Stimulated activated CD4-positive, alpha-beta T cell treated with anti-CD3 and anti-CD28 coated beads, Interleukin-4, amount 100 ng/mL, for 24 hours (primary cell): Measurements from ENCODE around the gene SPR.

Experiments
- DNase-seq: peaks from one replicate; pipeline ENCODE4 v3.0.0-alpha.2; 2020

Gene SPR

GRCh38 chr2:72887032-72887739, at the start of gene SPR:
SPR (plus strand) TSS chr2:72887408; CDS start chr2:72887433, 25 bp downstream.
- peak; percentile 68 for DNase-seq

DNA sequence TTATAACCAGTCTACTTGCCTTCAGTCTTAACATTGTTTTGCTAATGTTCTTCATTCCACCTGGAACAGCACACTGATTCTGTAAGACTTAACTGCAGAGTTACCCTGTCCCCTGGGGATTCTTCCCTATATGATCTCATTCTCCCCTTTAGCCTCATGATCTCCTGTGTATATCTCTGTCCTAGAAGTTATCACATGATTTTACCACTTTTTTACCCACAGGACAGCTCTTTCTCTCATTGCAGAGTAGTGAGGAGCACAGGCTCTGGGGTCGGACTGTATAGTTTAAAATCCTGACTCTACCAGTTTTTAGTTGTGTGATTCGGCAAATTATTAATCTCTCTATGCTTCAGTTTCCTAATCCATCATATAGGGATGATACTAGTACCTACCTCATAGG, 47.1 kb upstream of the SPR start:
- DNase-seq: no peak

DNA sequence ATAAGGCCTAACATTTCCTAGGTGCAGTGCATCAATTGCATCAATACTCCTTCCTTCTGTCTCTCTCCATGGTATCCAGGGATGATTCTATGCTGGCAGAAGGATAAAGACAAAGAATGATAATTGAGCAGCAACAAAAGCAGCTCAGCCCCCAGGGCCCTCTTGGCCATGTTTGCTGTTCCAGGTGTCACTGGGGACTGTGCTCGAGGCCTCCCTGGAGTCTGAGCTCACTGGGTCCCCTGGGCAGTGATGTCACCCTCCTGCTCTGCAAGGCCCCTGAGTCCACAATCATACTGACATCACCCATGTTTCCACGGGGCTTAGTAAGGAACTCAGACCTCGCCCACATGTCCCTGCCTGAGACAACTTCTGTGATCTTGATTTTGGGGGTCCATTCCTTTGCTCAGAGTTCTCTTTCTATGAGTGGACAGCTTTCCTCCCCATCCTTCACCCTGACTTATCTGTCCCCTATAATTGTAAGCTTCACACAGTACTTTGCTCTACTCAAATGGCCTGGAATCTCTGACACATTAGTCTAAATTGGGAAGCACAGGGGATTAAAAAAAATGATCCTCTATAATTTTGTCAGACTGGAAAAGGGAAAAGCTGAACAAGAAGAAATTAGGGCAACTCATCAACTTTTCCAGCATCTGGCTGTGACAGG, 45.6 kb upstream of the SPR start:
- no peak for DNase-seq

- DNase-seq: no peak
Observed at GRCh38 chr2:72843301-72843700, 43.9 kb upstream of the SPR start.

GRCh38 chr2:72846171-72847095, 40.8 kb upstream of the SPR start:
- no peak for DNase-seq

- no peak for DNase-seq
Observed at GRCh38 chr2:72847534-72848315, 39.5 kb upstream of the SPR start.

GRCh38 chr2:72848436-72849137, 38.6 kb upstream of the SPR start:
- no peak for DNase-seq

- no peak for DNase-seq
Observed at GRCh38 chr2:72849138-72849462, 38.1 kb upstream of the SPR start.

DNA sequence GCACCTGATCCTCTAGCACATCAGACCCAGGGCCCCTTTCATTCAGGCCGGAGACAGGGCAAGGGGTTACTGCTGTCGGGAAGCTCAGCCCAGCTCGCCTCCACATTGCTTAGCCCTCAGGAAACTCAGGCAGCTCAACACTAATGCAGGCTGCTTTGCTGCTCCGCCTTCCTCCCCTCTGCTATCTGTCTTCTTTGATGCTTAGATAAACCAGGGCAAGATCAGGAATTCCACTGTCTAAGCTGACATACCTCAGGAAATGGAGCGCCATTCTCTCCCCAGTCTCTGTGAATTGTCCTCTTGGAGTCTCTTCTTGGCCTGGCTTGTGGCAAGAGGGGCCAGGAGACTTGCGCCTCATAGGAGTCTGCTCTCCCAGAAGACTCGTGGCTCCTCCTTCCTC, 35.9 kb upstream of the SPR start:
- no peak for DNase-seq

GRCh38 chr2:72859831-72860262, 27.4 kb upstream of the SPR start:
- DNase-seq: peak; percentile 65

DNA sequence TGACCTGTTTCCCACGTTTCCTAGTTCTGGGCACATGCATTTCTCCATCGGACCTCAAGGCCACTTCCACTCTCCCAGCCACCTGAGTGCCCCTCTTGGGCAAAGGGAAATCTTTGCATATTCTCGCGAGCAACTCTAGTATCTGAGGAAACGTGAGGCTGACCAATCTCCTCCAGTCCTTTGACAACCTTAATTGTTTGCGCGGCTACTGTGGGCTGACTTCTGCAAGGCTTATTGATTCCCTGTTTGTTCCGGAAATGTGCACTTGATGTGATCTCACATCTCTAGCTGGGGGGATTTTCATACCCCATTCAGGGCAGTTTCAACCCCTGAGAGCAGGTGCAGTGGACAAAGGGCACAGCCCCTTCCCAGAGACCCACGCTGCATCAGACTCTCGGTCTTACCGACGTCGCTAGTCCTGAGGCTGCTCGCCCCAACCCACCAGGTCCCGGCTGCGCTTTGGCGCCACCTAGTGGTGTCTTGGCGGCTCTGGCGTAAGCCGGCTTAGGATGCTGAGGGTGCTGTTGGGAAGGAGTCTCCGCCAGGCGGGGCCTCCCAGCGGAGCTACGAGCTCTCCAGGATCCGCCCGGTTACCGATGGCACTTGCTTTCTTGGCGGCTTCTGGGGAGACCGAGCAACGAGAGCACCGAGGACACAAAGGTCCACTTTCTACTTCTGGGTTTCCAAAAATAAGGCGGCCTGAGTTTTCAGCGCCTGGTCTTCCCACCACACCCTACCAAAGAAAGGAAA, 24.8 kb upstream of the SPR start:
- DNase-seq: peak; percentile 89

DNA sequence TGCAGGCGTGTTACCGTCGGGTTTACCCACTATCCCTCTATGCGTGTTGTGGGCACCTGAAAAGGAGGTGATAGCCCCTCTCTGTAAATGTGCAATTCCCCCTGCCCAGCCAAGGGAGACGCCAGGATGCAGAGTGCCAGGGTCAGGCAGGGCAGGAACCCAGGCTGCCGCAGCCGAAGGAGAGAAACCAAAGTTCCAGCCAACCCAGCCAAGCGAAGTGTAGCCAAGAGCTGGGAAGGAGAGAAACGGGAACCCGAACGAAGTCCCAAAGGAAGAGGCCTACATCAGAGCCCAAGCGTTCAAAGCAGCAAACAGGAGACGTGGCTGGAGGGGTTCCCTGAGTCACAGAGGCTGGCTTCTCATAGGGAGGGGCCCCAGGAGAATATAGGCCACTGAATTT, 24.2 kb upstream of the SPR start:
- DNase-seq: no peak

DNA sequence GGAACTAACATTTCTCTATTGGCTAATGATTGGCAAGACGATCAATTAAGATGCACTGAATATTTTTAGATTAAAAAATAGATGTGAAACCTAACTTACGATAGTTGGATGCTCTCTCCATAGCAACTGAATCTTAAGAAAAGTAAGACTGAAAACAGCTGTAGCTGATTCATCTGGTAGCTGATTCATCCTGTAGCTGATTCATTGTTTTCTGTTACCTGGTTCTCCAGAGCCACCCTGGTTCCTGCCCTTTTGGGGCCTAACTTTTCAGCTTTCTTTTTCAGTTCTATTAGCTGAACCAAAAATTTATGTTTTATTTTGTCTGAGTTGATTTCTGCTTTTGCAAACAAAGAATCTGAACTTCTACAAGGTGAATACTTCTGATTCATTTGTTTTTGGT, 22.7 kb upstream of the SPR start:
- DNase-seq: peak; percentile 50

DNA sequence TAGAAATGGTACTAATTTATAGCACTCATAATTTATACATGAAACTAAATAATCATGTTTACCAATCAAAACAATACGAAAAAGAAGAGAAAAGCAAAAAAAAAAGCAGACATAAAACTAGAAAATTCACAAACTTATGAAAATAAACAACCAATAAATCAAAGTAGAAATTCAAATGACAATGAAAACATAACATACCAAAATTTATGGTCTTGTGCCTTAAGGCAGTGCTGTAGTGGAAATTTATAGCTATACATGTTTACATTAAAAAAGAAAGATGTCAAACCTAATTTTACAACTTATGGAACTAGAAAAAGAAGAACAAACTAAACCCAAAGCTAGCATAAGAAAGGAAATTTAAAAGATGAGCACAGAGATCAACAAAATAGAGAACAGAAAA, 16.1 kb upstream of the SPR start:
- DNase-seq: no peak

DNA sequence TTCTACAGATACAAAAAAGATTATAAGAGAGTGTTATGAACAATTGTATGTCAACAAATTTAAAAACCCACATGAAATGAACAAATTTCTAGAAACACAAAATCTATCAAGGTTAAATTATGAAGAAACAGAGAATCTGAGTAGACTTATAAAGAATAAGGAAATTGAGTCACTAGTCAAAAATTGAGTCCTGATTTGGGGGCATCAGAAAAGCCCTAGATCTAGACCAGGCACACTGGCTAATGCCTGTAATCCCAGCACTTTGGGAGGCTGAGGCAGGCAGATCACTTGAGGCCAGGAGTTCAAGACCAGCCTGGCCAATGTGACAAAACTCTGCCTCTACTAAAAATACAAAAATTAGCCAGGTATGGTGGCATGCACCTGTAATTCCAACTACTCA, 15.3 kb upstream of the SPR start:
- DNase-seq: no peak

DNA sequence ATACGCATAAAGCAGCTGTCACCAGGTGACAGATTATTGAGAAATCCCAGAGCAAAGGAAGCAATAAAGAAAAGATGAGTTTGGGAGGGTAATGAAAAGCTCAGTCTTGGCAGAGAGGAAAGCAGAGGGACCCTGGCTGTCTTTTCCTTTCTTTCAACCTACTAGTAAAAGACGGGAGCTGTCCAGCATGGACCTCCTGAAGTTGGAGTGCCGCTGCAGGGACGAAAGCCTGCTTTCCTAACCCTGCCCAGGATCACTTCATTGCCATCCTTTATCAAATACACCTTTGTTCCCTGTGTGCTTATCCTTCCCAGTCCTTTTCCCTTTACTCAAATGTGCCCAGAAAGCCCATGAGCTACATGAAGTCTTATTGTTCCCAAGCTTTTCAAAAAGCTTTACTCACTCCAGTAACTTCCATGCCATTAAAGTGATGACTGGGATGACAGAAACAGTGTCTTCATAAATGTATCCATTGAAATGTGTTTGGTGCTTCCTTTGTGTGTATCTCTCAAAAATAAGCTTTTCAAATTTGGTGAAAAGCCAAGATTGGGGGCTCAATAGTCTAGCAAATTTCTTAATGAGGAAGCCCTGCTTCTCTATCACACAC, 3.7 kb upstream of the SPR start:
- peak; percentile 26 for DNase-seq

DNA sequence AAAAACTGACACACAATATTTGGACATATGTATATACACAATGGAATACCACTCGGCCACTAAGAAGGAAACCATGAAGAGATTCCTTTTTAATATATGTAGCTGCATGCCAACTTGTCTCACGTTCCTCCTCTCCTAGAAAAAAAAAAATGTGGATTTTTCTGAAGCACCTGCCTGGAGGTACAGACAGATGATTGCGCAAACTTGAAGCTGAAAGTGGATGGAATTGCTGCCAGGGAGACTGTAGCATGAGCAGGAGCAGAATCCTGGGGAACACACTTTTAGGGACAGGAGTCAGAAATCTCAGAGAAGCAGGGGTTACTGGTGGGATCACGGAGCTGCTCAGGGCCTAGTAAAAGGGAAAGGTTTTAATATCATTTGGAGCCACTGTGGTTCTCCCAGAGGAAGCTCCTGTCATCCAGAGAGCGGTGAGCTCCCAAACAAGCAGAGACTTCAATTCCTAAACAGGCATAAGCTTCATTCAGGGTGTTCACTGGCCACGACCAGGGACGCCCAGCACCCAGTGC, 640 bp upstream of the SPR start:
- no peak for DNase-seq

DNA sequence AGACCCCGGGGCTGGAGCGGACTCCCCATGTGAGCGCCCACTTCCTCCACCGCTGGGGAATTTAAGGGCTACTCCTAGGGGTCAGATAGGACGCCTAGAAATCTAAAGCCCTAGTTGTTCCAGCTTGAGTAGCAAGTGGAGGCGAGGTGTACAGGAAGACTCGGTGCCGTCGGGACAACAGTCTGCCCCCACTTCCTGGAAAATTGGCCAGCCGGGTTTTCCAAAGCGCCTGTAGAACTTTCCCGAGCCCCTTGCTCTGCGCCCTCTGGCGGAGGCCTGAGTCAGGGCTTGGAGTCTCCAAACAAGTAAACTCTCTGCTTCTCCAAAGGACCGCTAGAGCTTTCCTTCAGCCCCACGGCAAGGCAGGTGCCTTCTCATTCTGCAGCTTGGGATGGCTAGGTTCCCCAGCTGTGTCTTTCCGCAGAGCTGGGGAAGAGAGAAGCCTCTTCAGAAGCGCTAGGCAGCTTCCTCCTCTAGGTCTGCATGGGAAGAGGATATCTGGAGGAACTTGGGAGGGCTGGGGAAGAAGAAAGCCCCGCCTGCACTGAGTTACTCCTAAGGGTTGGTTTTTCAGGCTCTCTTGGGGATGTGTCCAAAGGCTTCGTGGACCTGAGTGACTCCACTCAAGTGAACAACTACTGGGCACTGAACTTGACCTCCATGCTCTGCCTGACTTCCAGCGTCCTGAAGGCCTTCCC, 681 bp downstream of the SPR start:
- peak; percentile 69 for DNase-seq

DNA sequence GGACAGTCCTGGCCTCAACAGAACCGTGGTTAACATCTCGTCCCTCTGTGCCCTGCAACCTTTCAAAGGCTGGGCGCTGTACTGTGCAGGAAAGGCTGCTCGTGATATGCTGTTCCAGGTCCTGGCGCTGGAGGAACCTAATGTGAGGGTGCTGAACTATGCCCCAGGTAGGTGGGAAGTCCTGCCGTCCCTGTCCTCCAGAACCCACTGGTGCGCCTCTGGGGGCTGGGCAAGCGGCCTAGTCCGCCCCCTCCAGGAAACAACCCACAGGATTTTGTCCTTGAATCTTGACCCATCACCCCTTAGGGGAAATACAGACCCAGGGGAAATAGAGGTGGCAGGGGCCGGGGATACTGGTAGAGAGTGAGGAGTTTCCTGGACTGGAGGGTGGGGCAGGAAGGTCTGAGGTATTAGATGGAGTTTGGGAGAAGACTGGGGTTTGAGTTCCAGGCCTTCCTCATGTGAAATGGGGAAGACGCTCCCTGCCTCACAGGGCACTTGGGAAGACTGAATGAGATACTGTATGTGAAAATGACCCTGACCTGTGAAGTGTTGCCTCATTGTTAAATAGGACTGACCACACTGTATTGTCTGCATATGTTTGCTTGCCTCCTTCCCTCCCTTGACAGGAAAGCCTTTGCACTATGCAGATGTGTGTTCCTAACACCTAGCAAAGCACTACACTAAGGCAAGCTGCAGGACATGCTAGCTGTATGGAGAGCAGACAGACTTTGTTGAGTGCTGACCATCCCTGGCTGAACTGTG, 1.4 kb downstream of the SPR start:
- DNase-seq: no peak
